Body of pancreas (tissue), 4 donors: ENCODE data around the gene KCNE4. TPM values are rescaled to one million over a fixed set of nuclear protein-coding genes. Genes with fewer than 3 reads are reported as not detected.

Experiments
- ATAC-seq: fragments of 150-250 bp; one replicate; pipeline ENCODE4 v1.9.1; 2016
- DNase-seq, 4 donors: peaks; one replicate each; pipeline ENCODE4 v3.0.0-alpha.2; 2019
- H3K27ac ChIP-seq, 4 donors: fragments of 200-600 bp; sonication (generic); 1 replicate in 3 of 4; 2 replicates in 1 of 4; pipeline versions ENCODE4 v1.5.1 to v1.6.1; 2016 to 2019; ENCODE audit warnings: mild to moderate bottlenecking in 1 of 4, mixed read lengths in 1 of 4, moderate library complexity in 1 of 4
- H3K27me3 ChIP-seq, 2 donors: fragments of 200-600 bp; sonication (generic); one replicate each; pipeline ENCODE4 v1.6.0; 2016; ENCODE audit warnings: mild to moderate bottlenecking in 1 of 2
- H3K36me3 ChIP-seq, 2 donors: fragments of 200-600 bp; sonication (generic); replicated peaks in 1 of 2; 2 replicates each; pipeline ENCODE4 v1.5.1; 2016; ENCODE audit warnings: low read depth in 2 of 2; ENCODE audit not compliant: insufficient read depth in 1 of 2
- H3K4me1 ChIP-seq: fragments of 200-600 bp; sonication (generic); one replicate; pipeline ENCODE4 v1.6.0; 2016
- H3K4me3 ChIP-seq, 2 donors: fragments of 200-600 bp; sonication (generic); 1 replicate in 1 of 2; 2 replicates in 1 of 2; pipeline ENCODE4 v1.5.1; 2016 to 2019
- H3K9me3 ChIP-seq, 3 donors: fragments of 200-600 bp; sonication (generic); 1 replicate in 2 of 3; 2 replicates in 1 of 3; pipeline ENCODE4 v1.5.1; 2016
- CTCF ChIP-seq, 7 experiments: fragments of 450-650 bp in 4 of 7; fragments of 200-600 bp in 3 of 7; sonication (generic) in 3 of 7; IDR thresholded peaks; one replicate each; pipeline ENCODE4 v1.5.1; 2016 to 2019; ENCODE audit warnings: antibody characterized with exemption in 7 of 7
- POLR2A ChIP-seq, 3 donors: fragments of 450-650 bp; IDR thresholded peaks; one replicate each; pipeline ENCODE4 v1.6.1; 2016; ENCODE audit warnings: antibody characterized with exemption in 3 of 3, mild to moderate bottlenecking in 2 of 3
- WGBS, 2 donors: methylation state at CpG; one replicate each; pipeline ENCODE4 v1.1.5; 2017; 5-methylcytosine and 5-hydroxymethylcytosine counted together
- intact Hi-C: fragments of 100-400 bp; cut with DNase I; formaldehyde crosslinking; loops from one replicate; pipeline ENCODE4 v1.15.1; 2023
- total RNA-seq, 2 donors: library from RNA; depleted of rRNA; stranded (reverse); fragments of >200 nt; gene quantifications; one replicate each; pipeline ENCODE4 v1.1.0, GENCODE V29; 2016

KCNE4 gene
- total RNA-seq, 2 donors from 2014 or later: 3.9 to 4.6 TPM

DNA sequence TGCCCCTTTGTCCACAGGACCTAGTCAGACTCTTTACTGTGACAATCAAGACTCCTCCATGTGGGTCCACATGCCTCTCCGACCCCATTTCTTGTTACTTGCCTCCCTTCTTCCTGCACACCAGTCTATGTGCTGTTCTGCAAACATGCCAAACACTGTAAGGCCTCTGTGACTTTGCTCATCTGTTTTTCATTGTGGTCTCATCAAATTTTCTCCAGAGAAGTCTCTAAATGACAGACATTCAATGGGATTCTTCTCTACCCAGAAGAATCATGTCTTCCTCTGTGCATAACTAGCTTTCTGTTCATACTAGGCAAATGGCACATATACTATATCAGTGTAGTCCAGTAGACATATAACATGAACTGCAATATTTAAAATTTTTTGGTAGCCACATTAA is 43.0 kb upstream of the KCNE4 start:
- ATAC-seq: no peak
- no peak for TF ChIP-seq CTCF (IDR thresholded peaks at IDR 0.05)
- no peak for TF ChIP-seq POLR2A (IDR thresholded peaks at IDR 0.05)
- Histone ChIP-seq H3K9me3 (no peaks in the 10 kb centered on the region), H3K4me1 (no peaks in the 10 kb centered on the region), H3K27me3 (no peaks in the 10 kb centered on the region), H3K27ac (no peak overlapping the region), H3K4me3 (no peak overlapping the region), H3K36me3 (no peaks in the 10 kb centered on the region)
- 78 to 89% methylated on average over 1 of the region's 1 CpG for WGBS, 2 donors
- intact Hi-C loops: no loop called here
- DNase-seq: no peak

- DNase-seq (no peak), ATAC-seq (no peak)
- Histone ChIP-seq H3K27me3 (no peaks in the 10 kb centered on the region), H3K36me3 (no peaks in the 10 kb centered on the region), H3K9me3 (no peaks in the 10 kb centered on the region), H3K4me1 (no peaks in the 10 kb centered on the region), H3K27ac (no peak overlapping the region), H3K4me3 (no peak overlapping the region)
- 89 to 94% methylated on average over 3 of the region's 3 CpGs for WGBS, 2 donors
- TF ChIP-seq POLR2A (IDR thresholded peaks at IDR 0.05): no peak
- TF ChIP-seq CTCF (IDR thresholded peaks at IDR 0.05): no peak
- intact Hi-C loops: no loop called here
These were observed 41.3 kb upstream of the KCNE4 start for GRCh38 chr2:223010641-223011040.

DNA sequence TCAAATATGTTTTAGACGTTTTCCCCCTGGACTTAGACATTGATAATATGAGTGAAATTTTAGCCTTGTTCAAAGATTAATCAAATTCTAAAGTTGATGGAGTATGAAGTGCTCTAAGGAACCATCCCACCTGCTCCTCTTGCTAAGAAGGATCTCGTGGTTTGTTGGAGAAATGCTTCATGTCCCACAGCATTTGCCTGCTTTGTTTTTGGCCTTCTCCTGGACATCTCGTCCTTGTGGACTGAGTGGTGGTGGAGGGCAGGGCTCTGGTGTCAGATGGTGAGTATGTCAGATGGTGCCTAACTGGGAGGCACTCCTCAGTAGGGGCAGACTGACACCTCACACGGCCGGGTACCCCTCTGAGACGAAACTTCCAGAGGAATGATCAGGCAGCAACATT is 39.7 kb upstream of the KCNE4 start:
- ATAC-seq (no peak), DNase-seq (no peak)
- Histone ChIP-seq H3K4me3 (no peak overlapping the region), H3K4me1 (no peaks in the 10 kb centered on the region), H3K27me3 (no peaks in the 10 kb centered on the region), H3K27ac (no peak overlapping the region), H3K9me3 (no peaks in the 10 kb centered on the region), H3K36me3 (no peaks in the 10 kb centered on the region)
- no peak for TF ChIP-seq CTCF (IDR thresholded peaks at IDR 0.05)
- TF ChIP-seq POLR2A (IDR thresholded peaks at IDR 0.05): no peak
- intact Hi-C loops: no loop called here
- WGBS, 2 donors: 62 to 80% methylated on average over 3 to 6 of the region's 6 CpGs

DNA sequence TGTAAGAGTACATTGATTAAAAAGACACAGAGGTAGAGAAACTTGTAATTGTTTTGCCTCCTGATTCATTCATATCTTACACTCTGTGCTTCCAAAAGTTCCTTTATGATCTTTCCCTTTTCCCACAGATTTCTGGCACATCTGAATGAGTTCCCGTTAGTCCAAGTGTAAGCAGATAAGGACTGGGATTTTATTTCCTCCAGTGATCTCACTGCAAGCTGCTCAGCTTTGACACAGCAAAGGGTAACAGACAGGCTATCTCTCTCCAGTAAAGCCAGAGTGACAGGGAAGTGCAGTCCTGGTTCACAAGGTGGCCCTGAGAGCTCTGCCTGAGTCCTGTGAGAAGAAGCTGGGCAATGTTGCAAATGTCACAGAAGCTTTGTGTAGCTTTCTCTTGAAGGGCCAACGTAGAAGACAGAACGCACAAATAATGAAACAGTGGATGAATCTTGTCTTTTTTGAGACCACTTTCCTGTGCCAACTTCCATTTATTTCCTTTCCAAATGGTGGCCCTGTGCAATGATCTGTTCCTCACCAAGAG is 32.5 kb upstream of the KCNE4 start:
- no peaks in the 10 kb centered on the region for H3K9me3 ChIP-seq
- WGBS, 2 donors: 66 to 70% methylated on average over 3 of the region's 3 CpGs
- intact Hi-C loops: no loop called here
- H3K4me1 ChIP-seq: peaks cover 9% of the 10 kb centered on the region
- ATAC-seq: peak; percentile 85
- H3K27ac ChIP-seq: peak overlapping the region in 2 of 4 donors; percentile 7 to 61
- DNase-seq: peak in 1 of 4 donors; percentile 46
- TF ChIP-seq POLR2A (IDR thresholded peaks at IDR 0.05) (no peak), CTCF (IDR thresholded peaks at IDR 0.05) (no peak)
- H3K27me3 ChIP-seq: no peaks in the 10 kb centered on the region
- no peaks in the 10 kb centered on the region for H3K36me3 ChIP-seq
- no peak overlapping the region for H3K4me3 ChIP-seq

GRCh38 chr2:223019987-223020717 is 31.8 kb upstream of the KCNE4 start:
- Histone ChIP-seq H3K27ac (peak overlapping the region in 1 of 4 donors; percentile 61), H3K36me3 (no peaks in the 10 kb centered on the region), H3K4me1 (peaks cover 15% of the 10 kb centered on the region), H3K9me3 (no peaks in the 10 kb centered on the region), H3K4me3 (no peak overlapping the region), H3K27me3 (no peaks in the 10 kb centered on the region)
- DNase-seq (no peak), ATAC-seq (no peak)
- intact Hi-C loops: no loop called here
- TF ChIP-seq POLR2A (IDR thresholded peaks at IDR 0.05): no peak
- 85 to 94% methylated on average over 7 of the region's 7 CpGs for WGBS, 2 donors
